ENCODE measurements around the gene PHETA1. TPM values are rescaled to one million over a fixed set of nuclear protein-coding genes. Genes with fewer than 3 reads are reported as not detected.

Gene PHETA1
- total RNA-seq, 1 experiment from 2014 or later, result 16.3 TPM

- in situ Hi-C loops (cut with HindIII; ENCODE audit: low pct_unique_long_range_greater_than_20kb, low sequenced_read_pairs), result no loop called here
- H3K27me3 ChIP-seq (ENCODE audit: control insufficient read depth, insufficient read depth, low read length), result no peaks in the 10 kb centered on the region
- no peaks in the 10 kb centered on the region for H3K9me3 ChIP-seq (ENCODE audit: control insufficient read depth, insufficient read depth, low read depth, low read length)
- no peaks in the 10 kb centered on the region for H3K36me3 ChIP-seq (ENCODE audit: control insufficient read depth, insufficient read depth, low read length)
- DNase-seq (ENCODE audit: low read depth, low spot score) (no peak), ATAC-seq (peak; percentile 29; the same call in 1 of the 2 replicates)
- no TSS peak for BruUV-seq (replicated peaks)
- CTCF ChIA-PET, result no interaction called here
- intact Hi-C loops (cut with micrococcal nuclease; ENCODE audit: unreplicated experiment), result no loop called here
- no peak for TF ChIP-seq REST (IDR thresholded peaks at IDR 0.05; ENCODE audit: insufficient read depth in 1 of 2, low read depth in 2 of 2, low read length in 1 of 2)
- no peak for TF ChIP-seq POLR2AphosphoS5 (IDR thresholded peaks at IDR 0.05; ENCODE audit: low read depth, low read length)
- no peak for TF ChIP-seq TCF7L2 (IDR thresholded peaks at IDR 0.05; ENCODE audit: low read depth, low read length)
- TF ChIP-seq SIN3A (IDR thresholded peaks at IDR 0.05; ENCODE audit: borderline replicate concordance, insufficient read depth, low read depth, low read length), result no peak
- no peak for TF ChIP-seq CTCF (IDR thresholded peaks at IDR 0.05)
- POLR2A ChIA-PET, result no interaction called here
- no peak overlapping the region for H3K4me3 ChIP-seq (ENCODE audit: low read depth in 2 of 2, low read length in 2 of 2)
- H3K27ac ChIP-seq (ENCODE audit: low read length), result no peak overlapping the region
- H3K4me1 ChIP-seq (ENCODE audit: control insufficient read depth, insufficient read depth, low read length), result peaks cover 7% of the 10 kb centered on the region
Observed at GRCh38 chr12:111393700-111394300, 24.9 kb upstream of the PHETA1 start.

- no TSS peak for BruUV-seq (replicated peaks)
- ChIA-PET CTCF (no interaction called here), POLR2A (no interaction called here)
- no peaks in the 10 kb centered on the region for H3K4me1 ChIP-seq (ENCODE audit: control insufficient read depth, insufficient read depth, low read length)
- H3K27ac ChIP-seq (ENCODE audit: low read length), result no peak overlapping the region
- no peak overlapping the region for H3K4me3 ChIP-seq (ENCODE audit: low read depth in 2 of 2, low read length in 2 of 2)
- intact Hi-C loops (cut with micrococcal nuclease; ENCODE audit: unreplicated experiment) (no loop called here), in situ Hi-C loops (cut with HindIII; ENCODE audit: low pct_unique_long_range_greater_than_20kb, low sequenced_read_pairs) (no loop called here)
- ATAC-seq (no peak), DNase-seq (ENCODE audit: low read depth, low spot score) (no peak)
- no peaks in the 10 kb centered on the region for H3K27me3 ChIP-seq (ENCODE audit: control insufficient read depth, insufficient read depth, low read length)
- no peaks in the 10 kb centered on the region for H3K36me3 ChIP-seq (ENCODE audit: control insufficient read depth, insufficient read depth, low read length)
- TF ChIP-seq REST (IDR thresholded peaks at IDR 0.05; ENCODE audit: insufficient read depth in 1 of 2, low read depth in 2 of 2, low read length in 1 of 2) (no peak), TCF7L2 (IDR thresholded peaks at IDR 0.05; ENCODE audit: low read depth, low read length) (no peak), CTCF (IDR thresholded peaks at IDR 0.05) (no peak), SIN3A (IDR thresholded peaks at IDR 0.05; ENCODE audit: borderline replicate concordance, insufficient read depth, low read depth, low read length) (no peak), POLR2AphosphoS5 (IDR thresholded peaks at IDR 0.05; ENCODE audit: low read depth, low read length) (no peak)
- no peaks in the 10 kb centered on the region for H3K9me3 ChIP-seq (ENCODE audit: control insufficient read depth, insufficient read depth, low read depth, low read length)
Observed at GRCh38 chr12:111390910-111391309, 22.0 kb upstream of the PHETA1 start.

Data from Panc1 (cell line).